ENCODE measurements around the gene SSU72. TPM values are rescaled to one million over a fixed set of nuclear protein-coding genes. Genes with fewer than 3 reads are reported as not detected.

SSU72 gene
- total and polyA plus RNA-seq, 2 donors (not counting 3 experiments of a cell fraction or from before 2014, with no cell fraction given) = 85.9 to 129 TPM

- Histone ChIP-seq H3K27me3 (ENCODE audit: control insufficient read depth in 2 of 2, insufficient read depth in 2 of 2, low read length in 2 of 2) (peaks cover 18 to 31% of the 10 kb centered on the region in 2 experiments), H4K20me1 (replicated peaks; ENCODE audit: control insufficient read depth, extremely low read depth, insufficient read depth, low read length) (no peaks in the 10 kb centered on the region), H3K79me2 (ENCODE audit: control insufficient read depth, insufficient read depth, low read length) (no peaks in the 10 kb centered on the region), H3K36me3 (ENCODE audit: control insufficient read depth in 2 of 2, extremely low read depth in 1 of 2, insufficient read depth in 2 of 2, low read length in 2 of 2) (no peaks in the 10 kb centered on the region), H2AFZ (ENCODE audit: low read depth, low read length) (no peak overlapping the region), H3K4me2 (ENCODE audit: insufficient read depth, low read length) (no peak overlapping the region), H3K4me1 (ENCODE audit: control insufficient read depth, extremely low read depth, insufficient read depth, low read length) (no peaks in the 10 kb centered on the region), H3K27ac (ENCODE audit: insufficient read depth, low read depth, low read length) (no peak overlapping the region), H3K9ac (replicated peaks; ENCODE audit: extremely low read depth, insufficient read depth, low read length) (no peak overlapping the region), H3K9me3 (replicated peaks; ENCODE audit: control insufficient read depth, insufficient read depth, low read length) (no peaks in the 10 kb centered on the region), H3K4me3 (replicated peaks in 1 of 3; ENCODE audit: insufficient read depth in 1 of 3, low read depth in 1 of 3, low read length in 3 of 3) (no peak overlapping the region), H3K9me1 (replicated peaks; ENCODE audit: control insufficient read depth, extremely low read depth, insufficient read depth, low read length) (no peaks in the 10 kb centered on the region)
- TF ChIP-seq MYC (IDR thresholded peaks at IDR 0.05; ENCODE audit: low read depth, low read length) (no peak), POLR2A (IDR thresholded peaks at IDR 0.05; ENCODE audit: low read depth, low read length) (no peak), CTCF (IDR thresholded peaks at IDR 0.05; ENCODE audit: extremely low read depth in 1 of 2, insufficient read depth in 1 of 2, low read depth in 1 of 2, low read length in 2 of 2) (no peak), JUN (IDR thresholded peaks at IDR 0.05; ENCODE audit: borderline replicate concordance, insufficient read depth, insufficient read length, low read depth) (no peak), FOS (IDR thresholded peaks at IDR 0.05; ENCODE audit: borderline replicate concordance, insufficient read depth, low read length) (no peak), EZH2 (IDR thresholded peaks at IDR 0.05; ENCODE audit: borderline replicate concordance, low read depth, low read length, severe bottlenecking) (no peak), MAX (IDR thresholded peaks at IDR 0.05; ENCODE audit: insufficient read depth, insufficient read length) (no peak), GATA2 (IDR thresholded peaks at IDR 0.05; ENCODE audit: insufficient read depth, insufficient read length, low read depth, low read length) (no peak), POLR2AphosphoS5 (IDR thresholded peaks at IDR 0.05; ENCODE audit: insufficient read depth, low read depth, low read length) (no peak)
- CTCF ChIA-PET = no interaction called here
- dilution Hi-C loops (cut with MboI; ENCODE audit: extremely low pct_ligation_motif_present, low sequenced_read_pairs) (no loop called here), intact Hi-C loops (cut with micrococcal nuclease) (no loop called here)
- no TSS peak for BruUV-seq (replicated peaks)
- no peak for DNase-seq (ENCODE audit: low read depth, low spot score)
- POLR2A ChIA-PET = no interaction called here
- no peak for FAIRE-seq
These were observed 24.0 kb upstream of the SSU72 start for GRCh38 chr1:1598720-1599029.
